OCI-LY7 (cell line): ENCODE data around the gene CEP162. TPM values are rescaled to one million over a fixed set of nuclear protein-coding genes. Genes with fewer than 3 reads are reported as not detected.

Experiments used
- BruUV-seq: library from RNA; stranded (reverse); fragments of 400-500 nt; replicated peaks from 2 replicates; lab custom pipeline; 2021; lab: Mats Ljungman, UMichigan
- CTCF ChIA-PET: fragments of 300-600 bp; sonication (Branson Sonifier 250); formaldehyde crosslinking; loops from one replicate; lab custom pipeline; 2022; ENCODE audit warnings: antibody characterized with exemption; ENCODE audit not compliant: unreplicated experiment; lab: Charles Lee
- POLR2A ChIA-PET: fragments of 300-600 bp; sonication (Branson Sonifier 250); formaldehyde crosslinking; loops from one replicate; lab custom pipeline; 2022; ENCODE audit warnings: antibody characterized with exemption; lab: Charles Lee
- DNase-seq: peaks from one replicate; pipeline ENCODE4 v3.0.0-alpha.2; 2015; ENCODE audit warnings: low spot score
- H2AFZ ChIP-seq: fragments of 200-600 bp; sonication (generic), shearing (Covaris generic); 2 replicates; pipeline ENCODE4 v1.6.1; 2014; ENCODE audit warnings: mild to moderate bottlenecking, antibody characterized with exemption, low read length, moderate library complexity
- H3K27ac ChIP-seq: fragments of 200-600 bp; sonication (generic); 2 replicates; pipeline ENCODE4 v1.5.1; 2014; ENCODE audit warnings: mixed run types, low read depth, mild to moderate bottlenecking, moderate library complexity, low read length, inconsistent platforms; ENCODE audit not compliant: poor library complexity, severe bottlenecking
- H3K36me3 ChIP-seq: fragments of 200-600 bp; sonication (generic); 2 replicates; pipeline ENCODE4 v1.6.1; 2014; ENCODE audit warnings: mild to moderate bottlenecking, antibody characterized with exemption, low read length, moderate library complexity, mixed read lengths; ENCODE audit not compliant: insufficient read depth
- H3K4me1 ChIP-seq: fragments of 200-600 bp; sonication (generic); 2 replicates; pipeline ENCODE4 v1.5.1; 2014; ENCODE audit warnings: mild to moderate bottlenecking, low read length; ENCODE audit not compliant: insufficient read depth, poor library complexity, severe bottlenecking
- H3K4me2 ChIP-seq: fragments of 200-600 bp; sonication (generic); 2 replicates; pipeline ENCODE4 v1.6.1; 2014; ENCODE audit warnings: mild to moderate bottlenecking, low read length
- H3K4me3 ChIP-seq: fragments of 200-600 bp; sonication (generic); 2 replicates; pipeline ENCODE4 v1.5.1; 2014; ENCODE audit warnings: mild to moderate bottlenecking, low read depth, low read length; ENCODE audit not compliant: poor library complexity, severe bottlenecking
- H3K79me2 ChIP-seq: fragments of 200-600 bp; sonication (generic); 2 replicates; pipeline ENCODE4 v1.6.1; 2016; ENCODE audit warnings: low read depth, mild to moderate bottlenecking, low read length, moderate library complexity, mixed read lengths; ENCODE audit not compliant: insufficient read depth
- H3K9me2 ChIP-seq: fragments of 200-600 bp; sonication (generic); 2 replicates; pipeline ENCODE4 v1.6.1; 2016; ENCODE audit warnings: mild to moderate bottlenecking, low read length, mixed read lengths; ENCODE audit not compliant: insufficient read depth
- H3K9me3 ChIP-seq: fragments of 200-600 bp; sonication (generic); 2 replicates; pipeline ENCODE4 v1.6.1; 2014; ENCODE audit warnings: mild to moderate bottlenecking, mixed run types, low read length, mixed read lengths
- H4K20me1 ChIP-seq: fragments of 200-600 bp; sonication (generic); 2 replicates; pipeline ENCODE4 v1.6.1; 2014; ENCODE audit warnings: mild to moderate bottlenecking, antibody characterized with exemption, low read length, moderate library complexity, mixed read lengths; ENCODE audit not compliant: insufficient read depth
- EZH2phosphoT487 ChIP-seq: fragments of 200-600 bp; sonication (generic); IDR thresholded peaks from 2 replicates; pipeline ENCODE4 v1.6.1; 2018; ENCODE audit warnings: low read depth, borderline replicate concordance, mild to moderate bottlenecking, mixed run types, antibody characterized with exemption, low read length, moderate library complexity, mixed read lengths
- intact Hi-C: fragments of 100-400 bp; cut with micrococcal nuclease; formaldehyde crosslinking; loops from one replicate; pipeline ENCODE4 v1.10.0; 2022; ENCODE audit not compliant: unreplicated experiment
- total RNA-seq, 2 experiments: library from RNA; depleted of rRNA in 1 of 2; stranded (reverse); fragments of >200 nt in 1 of 2; shearing (Covaris generic) in 1 of 2; gene quantifications; 2 replicates each; pipeline ENCODE4 v1.2.3, GENCODE V29; 2014 to 2022
- TF ChIP-seq, protein P1 (sequence below): fragments of 200-600 bp; sonication (generic); conservative IDR thresholded peaks from 2 replicates; pipeline ENCODE4 v1.5.1; 2014; ENCODE audit warnings: mild to moderate bottlenecking, antibody characterized with exemption, low read length, moderate library complexity, mixed read lengths

CEP162 gene
- total RNA-seq, 2 experiments from 2014 or later = 6.3 to 10.0 TPM

GRCh38 chr6:84077645-84078044 lies 149.8 kb downstream of the CEP162 start:
- no peaks in the 10 kb centered on the region for H3K9me3 ChIP-seq
- BruUV-seq = no TSS peak
- no peaks in the 10 kb centered on the region for H3K9me2 ChIP-seq

DNA sequence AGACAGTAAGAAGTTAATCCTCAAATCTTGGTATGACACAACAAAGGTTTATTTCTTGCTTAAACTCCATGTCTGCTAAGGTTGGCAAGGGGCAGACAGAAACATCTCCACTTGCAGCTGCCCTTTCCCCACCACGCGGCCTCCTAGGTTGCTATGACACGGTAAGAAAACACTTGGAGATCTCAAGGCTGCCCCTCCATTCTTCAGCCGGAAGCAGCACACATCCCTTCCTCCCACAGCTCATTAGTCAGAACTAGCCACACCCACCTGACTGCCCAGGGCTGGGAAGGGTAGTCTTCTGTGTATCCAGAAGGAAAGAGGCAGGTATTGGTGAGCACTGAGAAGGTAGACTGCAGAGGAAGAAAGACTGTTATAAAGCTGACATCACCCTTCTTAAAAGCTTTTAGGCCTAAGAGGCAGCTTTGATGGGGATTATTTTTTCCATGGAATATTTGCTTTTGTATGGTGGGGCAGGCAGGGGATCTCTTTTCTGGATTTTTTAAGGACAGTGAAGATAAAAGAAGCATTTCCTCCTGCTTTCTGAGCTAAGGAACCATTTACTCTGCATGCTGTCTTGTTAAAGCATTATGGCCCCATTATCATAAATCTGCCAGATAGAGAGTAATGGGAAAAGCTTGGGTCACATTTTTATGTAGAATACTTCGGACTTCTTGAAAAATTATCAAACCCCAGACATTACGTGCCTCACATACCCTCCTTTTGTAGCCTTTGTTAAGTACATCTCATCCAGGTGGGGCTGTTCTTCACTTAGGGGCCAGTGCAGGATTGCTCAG lies 152.3 kb downstream of the CEP162 start:
- ChIA-PET CTCF (interaction anchor here (0.8 kb wide), 1 partner anchor 13 kb away, joined by 3 read pairs; no protein-coding TSS in a partner anchor), POLR2A (no interaction called here)
- TF ChIP-seq, protein P1, sequence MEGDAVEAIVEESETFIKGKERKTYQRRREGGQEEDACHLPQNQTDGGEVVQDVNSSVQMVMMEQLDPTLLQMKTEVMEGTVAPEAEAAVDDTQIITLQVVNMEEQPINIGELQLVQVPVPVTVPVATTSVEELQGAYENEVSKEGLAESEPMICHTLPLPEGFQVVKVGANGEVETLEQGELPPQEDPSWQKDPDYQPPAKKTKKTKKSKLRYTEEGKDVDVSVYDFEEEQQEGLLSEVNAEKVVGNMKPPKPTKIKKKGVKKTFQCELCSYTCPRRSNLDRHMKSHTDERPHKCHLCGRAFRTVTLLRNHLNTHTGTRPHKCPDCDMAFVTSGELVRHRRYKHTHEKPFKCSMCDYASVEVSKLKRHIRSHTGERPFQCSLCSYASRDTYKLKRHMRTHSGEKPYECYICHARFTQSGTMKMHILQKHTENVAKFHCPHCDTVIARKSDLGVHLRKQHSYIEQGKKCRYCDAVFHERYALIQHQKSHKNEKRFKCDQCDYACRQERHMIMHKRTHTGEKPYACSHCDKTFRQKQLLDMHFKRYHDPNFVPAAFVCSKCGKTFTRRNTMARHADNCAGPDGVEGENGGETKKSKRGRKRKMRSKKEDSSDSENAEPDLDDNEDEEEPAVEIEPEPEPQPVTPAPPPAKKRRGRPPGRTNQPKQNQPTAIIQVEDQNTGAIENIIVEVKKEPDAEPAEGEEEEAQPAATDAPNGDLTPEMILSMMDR = no peak
- TF ChIP-seq EZH2phosphoT487 = no peak
- Histone ChIP-seq H3K27ac (no peak overlapping the region), H3K4me2 (no peak overlapping the region), H2AFZ (no peak overlapping the region), H3K79me2 (no peaks in the 10 kb centered on the region), H3K4me3 (no peak overlapping the region), H3K9me3 (no peaks in the 10 kb centered on the region), H4K20me1 (no peaks in the 10 kb centered on the region), H3K9me2 (no peaks in the 10 kb centered on the region), H3K4me1 (no peaks in the 10 kb centered on the region), H3K36me3 (no peaks in the 10 kb centered on the region)
- BruUV-seq = no TSS peak
- intact Hi-C loops = no loop called here
- no peak for DNase-seq

More at GRCh38 chr6:84077645-84078044, 149.8 kb downstream of the CEP162 start:
- intact Hi-C loops = no loop called here
- no peak overlapping the region for H3K27ac ChIP-seq
- no peaks in the 10 kb centered on the region for H3K79me2 ChIP-seq
- H4K20me1 ChIP-seq = no peaks in the 10 kb centered on the region
- no peak for TF ChIP-seq EZH2phosphoT487
- TF ChIP-seq, protein P1 = no peak
- H3K36me3 ChIP-seq = no peaks in the 10 kb centered on the region
- no peak overlapping the region for H3K4me2 ChIP-seq
- no peak for DNase-seq
- H2AFZ ChIP-seq = no peak overlapping the region
- ChIA-PET CTCF (no interaction called here), POLR2A (interaction anchor here (0.5 to 0.6 kb wide), 2 partner anchors 90 to 306 kb away, joined by 3 read pairs; no protein-coding TSS in a partner anchor)
- no peak overlapping the region for H3K4me3 ChIP-seq
- no peaks in the 10 kb centered on the region for H3K4me1 ChIP-seq

Other genes starting within 250 kb of the CEP162 start
- not detected in 2 replicates for gene MRAP2, start 193.9 kb downstream of the CEP162 start, total RNA-seq (2014; rRNA removed; shearing (Covaris generic))
- not detected in 2 replicates for gene MRAP2, start 193.9 kb downstream of the CEP162 start, total RNA-seq (2022)